ENCODE data around the gene CLEC16A.
"Not testable (repeated sequence)": the region's sequence is repeated elsewhere in the genome, so short reads cannot be mapped to it uniquely, and the experiment has no call there.

The CLEC16A gene

DNA sequence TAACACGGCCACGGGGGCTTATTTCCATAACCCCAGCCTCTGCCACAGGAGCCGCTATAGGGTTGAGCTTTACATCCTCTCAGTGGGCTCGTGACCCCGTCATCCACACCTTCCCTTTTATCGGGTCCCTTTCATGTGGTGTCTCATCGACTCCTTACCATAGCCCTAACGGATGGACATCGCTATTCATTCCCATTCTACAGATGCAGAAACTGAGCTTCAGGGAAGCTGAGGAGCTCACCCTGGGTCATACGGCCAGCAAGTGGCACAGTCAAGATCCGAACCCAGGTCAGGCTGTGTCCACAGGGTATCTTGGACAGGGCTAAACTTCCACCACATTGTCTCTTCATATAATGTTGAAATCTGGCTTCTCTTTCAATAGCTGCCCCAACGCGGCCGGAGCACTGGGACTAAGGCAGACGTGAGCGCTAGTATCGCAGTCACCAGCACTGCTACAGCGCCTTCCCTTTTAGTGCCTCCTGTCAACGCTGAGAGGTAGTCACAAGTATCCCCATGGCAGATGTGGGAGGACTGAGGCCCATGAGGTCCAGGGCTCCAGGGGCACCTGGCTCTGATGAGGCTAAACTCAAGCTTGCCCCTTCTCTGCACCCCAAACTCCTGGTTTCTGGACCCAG is 260.8 kb downstream of the CLEC16A start:
- no peak for DNase-seq (ENCODE audit: low spot score)

DNA sequence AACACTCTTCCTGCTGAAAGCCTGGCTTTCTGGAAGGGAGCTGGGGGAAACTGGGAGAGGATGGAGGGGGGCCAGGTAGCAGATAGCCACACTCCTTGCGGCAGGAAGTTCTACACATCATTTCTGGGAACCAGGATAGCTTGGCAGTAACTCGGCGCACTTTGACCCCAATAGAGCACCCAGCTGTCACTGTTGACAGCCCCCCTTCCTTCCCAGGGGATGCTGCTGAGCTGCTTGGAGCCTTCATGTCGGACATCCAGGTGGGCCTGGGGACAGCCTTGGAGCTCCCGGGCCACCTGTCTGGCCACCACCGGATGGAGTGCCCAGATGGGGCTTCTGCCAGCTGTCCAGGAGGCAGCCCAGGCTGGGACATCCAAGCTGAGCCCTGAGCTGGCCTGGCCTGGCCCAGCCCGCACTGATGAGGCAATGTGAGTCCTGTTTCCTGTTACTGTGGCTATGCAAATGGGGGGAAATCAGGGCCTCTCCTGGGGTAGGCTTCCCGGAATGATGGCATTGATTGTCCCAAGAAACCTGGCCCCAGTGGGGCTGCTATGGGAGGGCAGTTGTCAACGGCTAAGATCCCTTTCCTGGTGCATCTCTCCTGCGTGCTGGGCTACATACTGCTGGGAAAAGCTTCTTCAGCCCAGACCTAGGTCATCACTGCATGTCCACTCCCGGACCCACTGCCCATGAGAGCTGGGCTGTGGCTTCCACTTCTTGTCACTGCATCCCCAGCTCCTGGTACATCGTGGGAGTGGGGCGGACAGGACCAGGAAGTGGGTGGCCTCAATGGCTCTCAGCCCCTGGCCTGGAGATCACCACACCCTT is 261.6 kb downstream of the CLEC16A start:
- no peak for DNase-seq (ENCODE audit: low spot score)

DNA sequence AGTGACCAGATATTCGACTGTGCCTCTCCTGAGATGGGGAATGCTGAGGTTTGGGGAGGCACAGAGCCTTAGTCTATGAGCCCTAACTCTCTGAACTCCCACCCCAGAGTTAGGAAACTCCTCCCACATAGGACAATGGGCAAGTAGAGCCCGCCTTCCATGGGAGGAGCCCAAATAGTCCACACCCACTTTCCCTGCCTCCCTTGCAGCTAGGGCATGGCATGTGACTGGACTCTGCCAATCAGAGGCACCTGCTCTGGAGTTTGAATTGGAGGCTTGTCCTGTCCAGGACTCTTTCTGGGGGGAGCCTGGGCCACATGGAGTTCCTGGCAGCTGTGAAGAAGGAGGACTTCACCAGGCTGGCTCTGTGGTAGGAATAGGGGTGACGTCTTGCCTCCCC is 263.3 kb downstream of the CLEC16A start:
- no peak for DNase-seq (ENCODE audit: low spot score)

DNA sequence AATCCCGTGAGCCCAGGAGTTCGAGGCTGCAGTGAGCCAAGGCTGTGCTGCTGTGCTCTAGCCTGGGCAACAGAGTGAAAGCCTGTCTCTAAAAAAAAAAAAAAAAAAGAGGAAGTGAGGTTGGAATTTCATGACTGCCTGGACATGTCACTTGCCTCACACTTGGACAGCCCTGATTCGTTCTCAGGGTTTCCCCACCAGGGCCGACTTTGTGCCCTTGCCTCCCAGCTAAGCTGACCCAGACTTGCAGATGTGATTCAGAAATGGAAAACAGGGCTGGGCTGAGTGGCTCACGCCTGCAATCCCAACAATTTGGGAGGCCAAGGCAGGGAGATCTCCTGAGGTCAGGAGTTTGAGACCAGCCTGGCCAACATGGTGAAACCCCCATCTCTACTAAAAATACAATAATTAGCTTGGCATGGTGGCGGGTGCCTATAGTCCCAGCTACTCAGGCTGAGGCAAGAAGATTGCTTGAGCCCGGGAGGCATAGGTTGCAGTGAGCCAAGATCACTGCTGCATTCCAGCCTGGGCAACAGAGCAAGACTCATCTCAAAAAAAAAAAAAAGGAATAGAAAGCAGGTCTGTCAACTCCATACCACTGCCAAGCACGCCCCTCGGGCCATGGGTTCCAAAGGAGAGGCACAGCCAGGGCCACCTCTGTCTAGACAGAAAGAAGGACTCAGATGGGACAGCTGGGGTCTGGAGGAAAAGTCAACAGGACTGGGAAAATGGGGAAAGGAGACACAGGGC is 264.7 kb downstream of the CLEC16A start:
- no peak for DNase-seq (ENCODE audit: low spot score)

DNA sequence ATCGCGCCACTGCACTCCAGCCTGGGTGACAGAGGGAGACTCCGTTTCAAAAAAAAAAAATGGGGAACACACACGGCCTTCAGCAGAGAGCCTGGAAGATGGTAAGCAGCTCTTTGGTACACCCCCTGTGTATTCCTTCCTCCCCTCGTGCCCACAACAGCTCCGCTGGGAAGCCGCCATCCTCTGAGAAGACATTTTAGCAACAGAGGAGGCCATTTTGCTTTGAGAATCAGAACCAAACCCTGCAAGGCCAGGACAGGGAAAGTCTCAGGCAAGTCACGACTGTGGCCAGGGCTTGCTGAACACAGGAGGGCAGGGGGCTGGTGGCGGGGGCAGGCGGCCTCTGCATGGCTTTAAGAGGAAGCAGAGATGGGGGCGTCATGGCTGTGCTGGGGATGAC is 265.9 kb downstream of the CLEC16A start:
- DNase-seq (ENCODE audit: low spot score): no peak

DNA sequence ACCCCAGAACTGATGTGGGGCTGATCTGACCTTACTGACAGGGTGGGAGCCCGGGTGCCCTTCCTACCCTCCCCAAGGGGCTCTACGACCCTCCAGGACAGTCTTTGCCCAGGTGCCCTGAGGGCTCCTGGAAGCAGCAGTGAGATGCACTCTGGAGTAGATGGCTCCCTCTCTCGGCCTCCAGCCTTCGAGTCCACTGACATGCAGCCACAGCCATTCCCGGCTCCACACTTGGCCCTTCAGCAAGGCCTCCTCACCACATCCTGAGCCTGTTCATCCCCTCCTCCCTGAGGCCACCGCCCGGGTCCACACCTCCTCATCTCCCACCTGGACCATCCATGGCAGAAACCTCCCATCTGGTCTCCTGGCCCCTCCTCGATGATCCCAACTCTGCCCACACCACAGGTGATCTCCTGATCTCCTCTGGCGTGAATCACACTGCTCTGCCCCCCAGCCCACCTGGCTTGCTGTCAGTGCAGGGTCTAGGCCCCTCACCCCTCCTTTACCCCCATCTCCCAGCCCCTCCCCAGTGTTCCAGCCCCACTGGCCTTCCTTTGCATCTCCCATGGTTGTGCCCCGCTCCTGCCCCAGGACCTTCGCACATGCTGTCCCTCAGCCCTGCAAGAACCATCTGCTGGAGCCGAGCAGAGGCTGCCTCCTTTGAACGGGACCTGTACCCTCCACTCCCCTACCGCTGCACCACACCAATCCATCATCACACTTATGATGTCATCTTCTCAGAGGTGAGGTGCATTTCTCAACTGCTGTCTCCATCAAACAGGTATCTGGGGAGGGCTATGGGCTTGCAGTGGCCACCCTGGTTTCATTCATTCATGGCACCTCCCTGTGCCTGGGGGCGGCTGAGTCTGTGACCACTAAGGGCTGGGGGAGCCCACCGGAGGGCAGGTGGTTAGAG is 267.0 kb downstream of the CLEC16A start:
- no peak for DNase-seq (ENCODE audit: low spot score)

DNA sequence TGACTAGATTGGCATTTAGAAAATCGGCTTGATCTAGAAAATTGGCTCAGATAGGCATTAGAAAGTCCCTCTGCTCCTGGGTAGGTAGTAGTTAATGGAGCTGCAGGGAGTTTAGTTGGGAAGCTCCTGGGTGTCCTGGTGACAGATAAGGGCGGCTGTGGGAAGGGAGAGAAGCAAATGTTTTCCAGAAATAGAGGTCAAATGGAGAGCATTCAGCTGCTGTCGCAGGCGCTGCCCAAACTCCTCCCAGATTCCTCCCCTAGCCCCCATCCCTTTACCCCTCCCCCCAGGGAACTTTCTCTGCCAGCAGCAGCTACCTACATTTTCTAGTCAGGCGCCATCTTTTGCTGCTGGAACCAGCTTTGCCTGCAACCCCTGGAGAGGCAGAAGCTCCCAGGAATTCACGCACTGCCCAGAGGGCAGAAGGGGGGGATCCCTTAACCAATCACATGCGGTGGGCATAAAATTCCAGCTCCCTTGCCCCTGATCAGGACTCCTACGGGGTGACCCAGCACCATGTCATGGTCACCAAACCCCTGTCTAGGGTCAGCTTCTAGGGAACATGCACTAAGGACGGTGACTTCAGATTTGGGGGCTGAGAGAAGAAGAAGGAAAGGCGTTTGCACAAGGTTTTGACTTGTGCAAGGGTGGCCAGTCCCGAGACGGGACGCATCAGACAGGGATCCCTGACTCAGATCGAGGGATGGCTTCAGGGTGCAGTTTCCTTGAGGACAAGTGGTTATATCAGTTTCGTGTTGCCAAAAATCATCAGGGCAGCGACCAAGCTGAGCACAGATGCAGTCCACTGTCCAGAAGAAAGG is 267.8 kb downstream of the CLEC16A start:
- DNase-seq (ENCODE audit: low spot score): no peak

DNA sequence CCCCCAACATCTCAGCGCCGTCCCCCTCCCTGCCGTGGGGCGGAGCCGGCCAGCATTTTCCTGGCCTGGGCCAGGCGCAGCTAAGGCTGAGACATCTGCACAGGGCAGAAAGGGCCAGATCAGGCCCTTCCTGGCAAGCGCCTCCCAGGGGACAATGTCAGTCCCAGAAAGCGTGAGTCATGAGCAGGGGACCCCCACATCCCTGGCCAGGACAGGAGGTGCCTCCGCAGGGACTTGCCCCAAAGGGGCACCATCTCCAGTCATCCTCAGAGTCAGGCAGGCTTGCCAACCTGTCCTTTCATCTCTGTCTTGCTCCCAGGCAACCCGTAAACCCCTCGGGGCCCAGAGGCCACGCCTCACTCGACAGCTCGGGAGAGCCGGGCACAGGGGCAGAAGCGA is 268.4 kb downstream of the CLEC16A start:
- no peak for DNase-seq (ENCODE audit: low spot score)

DNA sequence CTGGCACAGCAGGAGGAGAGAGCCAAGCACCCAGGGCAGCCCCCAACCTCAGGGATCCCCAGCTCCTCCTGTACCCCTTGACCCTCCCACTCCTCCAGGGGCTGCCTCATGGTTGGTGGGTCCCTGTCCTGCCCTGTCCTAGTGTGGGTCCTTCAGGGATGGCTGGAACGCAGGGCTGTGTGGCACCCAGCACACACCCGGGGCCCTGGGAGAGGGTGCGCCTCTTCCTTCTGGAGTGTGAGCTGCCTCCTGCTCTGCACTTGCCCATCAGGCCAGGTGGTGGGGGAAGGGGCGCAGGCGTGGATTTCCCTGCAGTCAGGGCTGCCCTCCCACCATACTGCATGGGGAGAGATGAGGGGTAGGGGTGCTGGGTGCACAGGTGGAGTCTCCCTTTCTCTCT is 269.0 kb downstream of the CLEC16A start:
- no peak for DNase-seq (ENCODE audit: low spot score)

DNA sequence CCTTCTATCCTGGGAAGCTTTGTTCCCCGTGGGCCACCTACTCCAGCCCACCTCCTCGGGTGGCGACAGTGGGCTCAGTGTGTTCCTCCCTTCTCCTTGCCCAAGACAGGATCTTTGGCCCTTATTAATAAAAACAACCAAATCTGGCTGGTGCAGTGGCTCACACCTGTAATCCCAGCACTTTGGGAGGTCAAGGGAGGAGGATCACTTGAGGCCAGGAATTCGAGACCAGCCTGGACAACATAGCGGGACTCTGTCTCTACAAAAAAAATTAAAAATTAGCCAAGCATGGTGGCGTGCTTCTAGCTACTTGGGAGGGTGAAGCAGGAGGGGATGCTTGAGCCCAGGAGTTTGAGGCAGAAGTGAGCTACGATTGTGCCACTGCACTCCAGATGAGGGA is 269.4 kb downstream of the CLEC16A start:
- DNase-seq (ENCODE audit: low spot score): no peak

DNA sequence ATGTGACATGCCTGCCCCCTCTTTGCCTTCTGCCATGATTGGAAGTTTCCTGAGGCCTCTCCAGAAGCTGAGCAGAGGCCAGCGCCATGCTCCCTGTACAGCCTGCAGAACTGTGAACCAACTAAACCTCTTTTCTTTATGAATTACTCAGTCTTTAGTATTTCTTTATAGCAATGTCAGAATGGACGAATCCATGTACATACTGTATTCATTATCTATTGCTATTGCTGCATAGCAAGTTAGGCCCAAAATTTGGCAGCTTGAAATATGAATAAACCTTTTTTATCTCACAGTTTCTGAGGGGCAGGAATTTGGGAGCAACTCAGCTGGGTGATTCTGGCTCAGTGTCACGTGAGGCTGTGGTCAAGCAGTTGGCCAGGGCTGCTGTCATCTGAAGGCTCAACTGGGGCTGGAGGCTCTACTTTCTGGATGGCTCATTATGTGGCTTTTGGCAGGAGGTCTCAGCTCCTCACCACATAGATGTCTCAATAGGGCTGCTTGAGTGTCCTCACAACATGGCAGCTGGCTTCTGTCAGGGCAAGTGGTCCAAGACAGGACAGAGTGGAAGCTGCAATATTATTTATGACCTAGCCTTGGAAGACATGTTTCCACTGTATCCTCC is 271.7 kb downstream of the CLEC16A start:
- DNase-seq (ENCODE audit: low spot score): no peak

DNA sequence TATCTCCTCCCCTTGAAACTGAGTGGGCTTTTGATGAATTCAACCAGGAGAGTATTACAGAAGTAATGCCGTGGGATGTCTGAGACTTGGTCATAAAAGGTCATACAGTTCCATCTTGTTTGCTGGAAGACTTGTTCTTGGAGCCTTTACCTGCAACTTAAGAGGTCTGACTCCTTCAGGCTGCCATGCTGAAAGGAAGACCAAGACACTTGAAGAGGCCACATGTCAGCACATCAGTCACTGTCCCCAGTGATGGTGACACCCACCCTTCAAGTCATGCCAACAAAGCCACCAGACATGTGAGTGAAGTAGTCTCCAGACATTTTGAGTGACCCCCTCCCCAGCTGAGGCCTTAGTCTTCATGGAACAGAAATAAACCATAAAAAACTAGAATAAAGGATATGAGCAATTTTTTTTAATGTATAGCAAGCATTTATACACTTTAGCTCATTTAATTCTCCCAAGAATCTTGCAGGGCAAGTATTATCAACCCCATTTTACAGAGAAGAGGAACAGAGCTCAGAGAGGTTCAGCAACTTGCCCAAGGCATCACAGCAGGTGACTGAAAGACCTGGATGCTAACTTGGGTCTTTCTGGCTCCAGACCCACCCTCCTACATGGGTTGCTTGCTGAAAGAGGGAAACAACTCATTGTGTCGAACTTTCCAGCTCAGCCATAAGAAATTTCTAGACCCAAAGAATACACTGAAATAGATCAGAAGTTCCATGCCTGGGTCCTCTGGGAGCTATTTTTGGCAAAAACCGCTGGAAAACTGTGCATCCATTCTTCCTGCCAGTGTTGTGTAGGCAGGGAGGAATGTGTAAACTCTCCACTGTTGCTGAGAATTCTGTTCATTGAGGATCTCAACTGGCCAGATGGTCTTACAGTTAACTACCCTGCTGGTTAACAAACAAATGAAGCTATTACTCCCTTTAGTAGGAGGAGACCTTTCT is 273.6 kb downstream of the CLEC16A start:
- DNase-seq (ENCODE audit: low spot score): no peak

DNA sequence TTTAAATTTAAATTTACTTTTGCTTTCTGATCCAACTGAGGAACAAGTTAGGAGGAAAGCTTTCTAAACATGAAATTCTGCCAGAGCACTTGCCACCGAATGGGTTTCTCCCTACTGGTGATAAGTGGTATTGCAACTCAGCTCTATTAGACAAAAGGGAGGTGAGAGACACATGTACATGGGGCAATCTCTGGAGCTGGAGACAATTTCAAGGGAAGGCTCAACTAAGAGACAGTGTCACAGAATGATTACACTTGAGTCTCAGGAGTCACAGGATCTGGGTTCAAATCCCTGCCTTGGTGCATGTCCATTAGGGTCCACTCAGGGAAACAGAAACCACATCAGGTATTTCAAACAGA is 274.2 kb downstream of the CLEC16A start:
- no peak for DNase-seq (ENCODE audit: low spot score)

DNA sequence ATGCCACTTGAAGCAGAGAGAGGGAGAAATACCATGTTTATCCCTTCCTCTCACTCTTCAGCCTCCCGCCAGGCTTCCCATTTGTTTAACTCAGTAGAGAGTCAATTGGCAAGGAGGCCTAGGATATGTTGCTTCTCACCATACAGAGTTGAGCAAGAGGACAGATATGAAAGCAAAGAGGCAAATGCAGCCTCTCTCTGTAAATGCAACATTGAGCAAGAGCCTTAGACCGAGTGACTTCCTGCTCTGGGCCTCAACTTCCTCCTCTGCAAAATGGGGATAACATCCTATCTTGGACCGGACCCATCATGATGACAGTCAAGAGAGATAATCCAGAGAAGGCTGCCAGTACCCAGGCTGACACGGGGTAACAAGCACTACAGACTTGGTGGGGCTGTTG is 274.8 kb downstream of the CLEC16A start:
- no peak for DNase-seq (ENCODE audit: low spot score)

DNA sequence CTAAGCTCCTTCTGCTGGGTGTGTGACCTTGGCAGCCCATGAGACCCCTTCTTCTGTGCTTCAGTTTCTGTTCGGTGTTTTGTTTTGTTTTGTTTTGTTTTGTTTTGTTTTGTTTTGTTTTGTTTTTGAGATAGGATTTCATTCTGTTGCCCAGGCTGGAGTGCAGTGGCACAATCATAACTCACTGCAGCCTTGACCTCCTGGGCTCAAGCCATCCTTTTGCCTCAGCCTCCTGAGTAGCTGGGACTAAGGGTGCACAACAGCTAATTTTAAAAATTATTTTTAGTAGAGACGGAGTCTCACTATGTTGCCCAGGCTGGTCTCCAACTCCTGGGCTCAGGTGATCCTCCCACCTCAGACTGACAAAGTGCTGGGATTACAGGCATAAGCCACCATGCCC is 276.1 kb downstream of the CLEC16A start:
- not testable (repeated sequence) for DNase-seq (ENCODE audit: low spot score)

DNA sequence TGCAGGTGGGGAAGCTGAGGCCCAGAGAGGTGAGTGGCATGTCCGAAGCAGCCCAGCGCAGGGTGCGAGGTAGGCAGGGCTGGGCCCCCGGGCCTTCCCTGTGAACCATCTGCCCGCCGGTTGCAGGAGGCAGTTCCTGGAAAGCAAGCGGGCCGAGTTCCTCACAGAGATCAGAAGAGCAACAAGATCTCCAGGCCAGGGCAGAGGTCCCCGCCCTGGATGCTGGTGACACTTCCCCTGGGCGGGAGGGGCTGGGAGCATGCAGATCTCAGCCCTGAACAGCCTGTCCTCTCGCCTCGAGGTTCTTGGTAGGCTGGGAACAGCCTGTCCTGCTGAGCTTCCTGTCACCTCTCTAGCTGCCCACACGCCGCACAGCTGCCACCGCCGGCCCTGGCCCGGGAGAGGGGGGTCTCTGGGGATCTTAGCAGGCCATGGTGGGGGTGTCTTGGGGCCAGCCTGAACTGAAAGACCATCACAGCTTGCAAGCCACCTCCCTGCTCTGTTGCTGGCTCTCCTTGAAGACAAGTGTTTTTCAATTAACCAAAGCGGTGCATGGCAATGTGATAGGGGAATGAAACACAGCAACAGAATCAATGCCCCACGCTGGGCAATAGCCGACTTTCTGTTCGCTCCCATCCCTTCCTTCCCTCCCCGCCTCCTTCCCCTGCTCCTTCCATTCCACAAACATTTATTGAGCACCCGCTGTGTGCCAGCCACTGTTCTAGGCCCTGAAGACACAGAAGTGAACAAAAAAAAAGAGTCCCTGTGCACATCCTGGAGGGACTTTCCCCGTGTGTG is 279.9 kb downstream of the CLEC16A start:
- peak; percentile 20 for DNase-seq (ENCODE audit: low spot score)

DNA sequence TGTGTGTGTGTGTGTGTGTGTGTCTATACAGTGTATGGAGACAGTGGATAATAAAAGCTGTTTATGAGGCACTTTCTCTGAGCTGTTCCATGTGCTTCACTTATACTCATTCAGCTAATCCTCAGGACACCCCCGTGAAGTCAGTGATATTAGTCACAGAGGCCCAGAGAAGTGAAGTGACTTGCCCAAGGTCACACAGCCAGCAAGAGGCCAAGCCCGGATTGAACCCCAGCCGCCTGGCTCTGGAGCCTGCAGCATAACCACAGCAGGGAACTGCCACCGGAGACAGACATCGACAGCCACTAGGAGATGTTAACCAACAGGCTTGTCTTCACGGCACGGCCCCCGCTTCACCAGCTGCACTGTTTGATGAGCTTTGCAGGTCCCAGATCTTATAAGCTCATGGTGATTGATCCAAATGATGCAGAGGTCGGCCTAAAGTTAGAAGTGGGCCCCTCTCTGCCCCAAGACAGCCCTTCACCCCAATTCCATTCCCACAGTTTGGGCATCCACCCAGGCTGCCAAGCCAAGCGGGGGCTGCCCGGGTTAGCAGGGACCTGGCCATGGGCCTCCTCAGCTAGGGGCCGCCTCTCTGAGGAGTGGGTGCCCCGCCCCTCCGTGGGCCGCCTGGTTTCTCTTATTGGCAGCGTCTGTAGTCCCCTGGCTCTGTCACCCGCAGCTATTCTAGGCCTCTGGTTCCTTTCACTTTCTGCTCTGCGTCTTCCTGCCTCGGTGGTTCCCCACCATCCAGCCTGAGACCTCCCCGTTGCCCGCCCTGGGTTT is 280.7 kb downstream of the CLEC16A start:
- no peak for DNase-seq (ENCODE audit: low spot score)

Data from SW480 (cell line).